ENCODE data around the gene DPP10.

DNA sequence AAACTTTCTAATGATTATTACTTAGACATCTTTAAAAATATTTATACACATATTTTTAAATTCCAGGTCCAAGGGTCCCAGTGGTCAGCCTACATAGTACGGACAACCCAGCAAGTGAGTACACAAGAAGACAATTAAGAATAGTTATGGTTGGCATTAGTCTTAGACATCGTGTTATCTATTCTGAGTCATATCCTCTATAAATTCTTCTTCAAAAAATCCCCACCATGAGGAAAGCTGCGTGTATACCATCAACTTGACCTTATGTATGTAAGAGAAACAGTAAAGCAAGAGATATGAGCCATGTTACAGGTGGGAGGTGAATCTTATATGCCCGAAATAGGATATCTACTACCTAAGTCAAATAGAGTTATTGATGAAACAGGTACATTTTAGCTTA lies 1339.8 kb downstream of the DPP10 start:
- TF ChIP-seq, protein P1, sequence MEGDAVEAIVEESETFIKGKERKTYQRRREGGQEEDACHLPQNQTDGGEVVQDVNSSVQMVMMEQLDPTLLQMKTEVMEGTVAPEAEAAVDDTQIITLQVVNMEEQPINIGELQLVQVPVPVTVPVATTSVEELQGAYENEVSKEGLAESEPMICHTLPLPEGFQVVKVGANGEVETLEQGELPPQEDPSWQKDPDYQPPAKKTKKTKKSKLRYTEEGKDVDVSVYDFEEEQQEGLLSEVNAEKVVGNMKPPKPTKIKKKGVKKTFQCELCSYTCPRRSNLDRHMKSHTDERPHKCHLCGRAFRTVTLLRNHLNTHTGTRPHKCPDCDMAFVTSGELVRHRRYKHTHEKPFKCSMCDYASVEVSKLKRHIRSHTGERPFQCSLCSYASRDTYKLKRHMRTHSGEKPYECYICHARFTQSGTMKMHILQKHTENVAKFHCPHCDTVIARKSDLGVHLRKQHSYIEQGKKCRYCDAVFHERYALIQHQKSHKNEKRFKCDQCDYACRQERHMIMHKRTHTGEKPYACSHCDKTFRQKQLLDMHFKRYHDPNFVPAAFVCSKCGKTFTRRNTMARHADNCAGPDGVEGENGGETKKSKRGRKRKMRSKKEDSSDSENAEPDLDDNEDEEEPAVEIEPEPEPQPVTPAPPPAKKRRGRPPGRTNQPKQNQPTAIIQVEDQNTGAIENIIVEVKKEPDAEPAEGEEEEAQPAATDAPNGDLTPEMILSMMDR (IDR thresholded peaks at IDR 0.05), result no peak
- TF ChIP-seq, protein P2, sequence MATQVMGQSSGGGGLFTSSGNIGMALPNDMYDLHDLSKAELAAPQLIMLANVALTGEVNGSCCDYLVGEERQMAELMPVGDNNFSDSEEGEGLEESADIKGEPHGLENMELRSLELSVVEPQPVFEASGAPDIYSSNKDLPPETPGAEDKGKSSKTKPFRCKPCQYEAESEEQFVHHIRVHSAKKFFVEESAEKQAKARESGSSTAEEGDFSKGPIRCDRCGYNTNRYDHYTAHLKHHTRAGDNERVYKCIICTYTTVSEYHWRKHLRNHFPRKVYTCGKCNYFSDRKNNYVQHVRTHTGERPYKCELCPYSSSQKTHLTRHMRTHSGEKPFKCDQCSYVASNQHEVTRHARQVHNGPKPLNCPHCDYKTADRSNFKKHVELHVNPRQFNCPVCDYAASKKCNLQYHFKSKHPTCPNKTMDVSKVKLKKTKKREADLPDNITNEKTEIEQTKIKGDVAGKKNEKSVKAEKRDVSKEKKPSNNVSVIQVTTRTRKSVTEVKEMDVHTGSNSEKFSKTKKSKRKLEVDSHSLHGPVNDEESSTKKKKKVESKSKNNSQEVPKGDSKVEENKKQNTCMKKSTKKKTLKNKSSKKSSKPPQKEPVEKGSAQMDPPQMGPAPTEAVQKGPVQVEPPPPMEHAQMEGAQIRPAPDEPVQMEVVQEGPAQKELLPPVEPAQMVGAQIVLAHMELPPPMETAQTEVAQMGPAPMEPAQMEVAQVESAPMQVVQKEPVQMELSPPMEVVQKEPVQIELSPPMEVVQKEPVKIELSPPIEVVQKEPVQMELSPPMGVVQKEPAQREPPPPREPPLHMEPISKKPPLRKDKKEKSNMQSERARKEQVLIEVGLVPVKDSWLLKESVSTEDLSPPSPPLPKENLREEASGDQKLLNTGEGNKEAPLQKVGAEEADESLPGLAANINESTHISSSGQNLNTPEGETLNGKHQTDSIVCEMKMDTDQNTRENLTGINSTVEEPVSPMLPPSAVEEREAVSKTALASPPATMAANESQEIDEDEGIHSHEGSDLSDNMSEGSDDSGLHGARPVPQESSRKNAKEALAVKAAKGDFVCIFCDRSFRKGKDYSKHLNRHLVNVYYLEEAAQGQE (IDR thresholded peaks at IDR 0.05; ENCODE audit: insufficient read depth in 1 of 2, low read depth in 2 of 2, low read length in 1 of 2), result no peak
